Panc1 (cell line): ENCODE results near the gene RNF212. TPM values are rescaled to one million over a fixed set of nuclear protein-coding genes. Genes with fewer than 3 reads are reported as not detected.

Source experiments
- ATAC-seq: fragments of 200-7000 bp; cut with Tn5 transposase; 2 replicates; pipeline ENCODE4 v1.9.1; 2020; ENCODE audit warnings: mild to moderate bottlenecking, moderate library complexity
- BruUV-seq: library from RNA; stranded (reverse); fragments of 400-500 nt; replicated peaks from 2 replicates; lab custom pipeline; 2021; lab: Mats Ljungman, UMichigan
- CTCF ChIA-PET: fragments of 300-600 bp; sonication (Branson Sonifier 250); formaldehyde crosslinking; loops from one replicate; lab custom pipeline; 2022; ENCODE audit warnings: antibody characterized with exemption; lab: Charles Lee
- POLR2A ChIA-PET: fragments of 300-600 bp; sonication (Branson Sonifier 250); formaldehyde crosslinking; loops from one replicate; lab custom pipeline; 2022; ENCODE audit warnings: antibody characterized with exemption; lab: Charles Lee
- DNase-seq: peaks from one replicate; pipeline ENCODE4 v3.0.0-alpha.2; 2010; ENCODE audit warnings: low read depth, low spot score
- H3K27ac ChIP-seq: 2 replicates; pipeline ENCODE4 v1.5.1; 2011; ENCODE audit warnings: mild to moderate bottlenecking, low read length, inconsistent platforms
- H3K27me3 ChIP-seq: fragments of 200-500 bp; sonication (Bioruptor generic); 2 replicates; pipeline ENCODE4 v1.6.0; 2014; ENCODE audit warnings: low read length, inconsistent platforms; ENCODE audit not compliant: control insufficient read depth, insufficient read depth
- H3K36me3 ChIP-seq: fragments of 200-500 bp; sonication (Bioruptor generic); 2 replicates; pipeline ENCODE4 v1.5.1; 2014; ENCODE audit warnings: inconsistent platforms, mild to moderate bottlenecking, low read length, moderate library complexity; ENCODE audit not compliant: control insufficient read depth, insufficient read depth
- H3K4me1 ChIP-seq: 2 replicates; pipeline ENCODE4 v1.5.1; 2011; ENCODE audit warnings: inconsistent platforms, mild to moderate bottlenecking, low read length, moderate library complexity; ENCODE audit not compliant: control insufficient read depth, insufficient read depth
- H3K4me3 ChIP-seq, 2 experiments: 2 replicates each; pipeline ENCODE4 v1.5.1; 2011 to 2012; ENCODE audit warnings: low read depth in 2 of 2, low read length in 2 of 2, mild to moderate bottlenecking in 2 of 2, inconsistent platforms in 1 of 2, moderate library complexity in 1 of 2
- H3K9me3 ChIP-seq: fragments of 200-500 bp; sonication (Bioruptor generic); 2 replicates; pipeline ENCODE4 v1.5.1; 2014; ENCODE audit warnings: low read depth, mild to moderate bottlenecking, inconsistent platforms, low read length, moderate library complexity; ENCODE audit not compliant: control insufficient read depth, insufficient read depth
- CTCF ChIP-seq: fragments of 450-650 bp; IDR thresholded peaks from 2 replicates; pipeline ENCODE4 v1.5.1; 2017; ENCODE audit warnings: mild to moderate bottlenecking
- POLR2AphosphoS5 ChIP-seq: IDR thresholded peaks from 2 replicates; pipeline ENCODE4 v1.6.1; 2012; ENCODE audit warnings: mild to moderate bottlenecking, low read depth, low read length, moderate library complexity
- REST ChIP-seq, 2 experiments: IDR thresholded peaks; 2 replicates each; pipeline ENCODE4 v1.6.1; 2011 to 2012; ENCODE audit warnings: low read depth in 2 of 2, control low read depth in 1 of 2, low read length in 1 of 2, mild to moderate bottlenecking in 1 of 2, moderate library complexity in 1 of 2; ENCODE audit not compliant: insufficient read depth in 1 of 2
- SIN3A ChIP-seq: IDR thresholded peaks from 2 replicates; pipeline ENCODE4 v1.6.1; 2012; ENCODE audit warnings: low read depth, mild to moderate bottlenecking, low read length, moderate library complexity, borderline replicate concordance; ENCODE audit not compliant: insufficient read depth
- TCF7L2 ChIP-seq: IDR thresholded peaks from 2 replicates; pipeline ENCODE4 v1.6.1; 2011; ENCODE audit warnings: mild to moderate bottlenecking, low read depth, low read length, inconsistent platforms
- in situ Hi-C: cut with HindIII; loops from 2 replicates; pipeline ENCODE4 v1.10.0; 2016; ENCODE audit warnings: low sequenced_read_pairs, low pct_unique_long_range_greater_than_20kb
- intact Hi-C: fragments of 100-400 bp; cut with micrococcal nuclease; formaldehyde crosslinking; loops from one replicate; pipeline ENCODE4 v1.10.0; 2022; ENCODE audit not compliant: unreplicated experiment
- total RNA-seq: library from RNA; stranded (reverse); gene quantifications from one replicate; pipeline ENCODE4 v1.2.1, GENCODE V29; 2021; ENCODE audit not compliant: unreplicated experiment

Gene RNF212
- total RNA-seq, 1 experiment from 2014 or later, result not detected

DNA sequence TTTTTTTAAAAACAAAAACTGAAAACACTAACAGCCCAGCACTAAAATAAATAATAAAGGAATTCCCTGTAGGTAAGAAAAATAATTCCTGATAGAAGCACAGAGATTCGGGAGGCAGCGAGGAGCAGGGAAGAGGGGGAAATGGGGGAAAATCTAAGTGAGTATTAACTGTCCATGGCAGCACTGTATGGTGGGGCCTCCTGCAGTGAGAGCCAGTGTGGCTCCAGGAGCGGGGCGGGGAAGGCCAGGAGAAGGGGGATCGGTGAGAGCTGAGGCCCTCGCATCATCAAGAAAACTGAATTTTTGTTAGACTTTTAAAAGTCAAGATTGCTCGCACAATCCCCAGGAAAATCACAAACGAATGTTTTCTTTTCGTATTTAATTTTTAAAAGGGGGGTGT, 14.1 kb downstream of the RNF212 start:
- Histone ChIP-seq H3K27ac (no peak overlapping the region), H3K4me1 (0 out of 2 replicates have a peak, but pooled peaks cover 4% of the 10 kb centered on the region), H3K4me3 (peak overlapping the region in 1 of 2 experiments; percentile 49; a peak in 3 of 4 replicates), H3K9me3 (no peaks in the 10 kb centered on the region), H3K27me3 (no peaks in the 10 kb centered on the region), H3K36me3 (no peaks in the 10 kb centered on the region)
- BruUV-seq, result no TSS peak
- ChIA-PET CTCF (no interaction called here), POLR2A (no interaction called here)
- TF ChIP-seq REST (IDR thresholded peaks at IDR 0.05; ENCODE audit: insufficient read depth in 1 of 2, low read depth in 2 of 2, low read length in 1 of 2), result no peak
- ATAC-seq (no peak), DNase-seq (no peak)
- in situ Hi-C loops, result no loop called here
- intact Hi-C loops, result no loop called here

GRCh38 chr4:1098311-1098925, 14.9 kb downstream of the RNF212 start:
- no peaks in the 10 kb centered on the region for H3K27me3 ChIP-seq
- DNase-seq (no peak), ATAC-seq (no peak)
- BruUV-seq, result no TSS peak
- no peak for TF ChIP-seq POLR2AphosphoS5
- TF ChIP-seq SIN3A, result no peak
- H3K36me3 ChIP-seq, result no peaks in the 10 kb centered on the region
- in situ Hi-C loops (no loop called here), intact Hi-C loops (no loop called here)
- no peak overlapping the region for H3K27ac ChIP-seq
- H3K4me3 ChIP-seq, result no peak overlapping the region
- CTCF ChIA-PET, result no interaction called here
- 0 out of 2 replicates have a peak, but pooled peaks cover 4% of the 10 kb centered on the region for H3K4me1 ChIP-seq
- POLR2A ChIA-PET, result no interaction called here
- no peaks in the 10 kb centered on the region for H3K9me3 ChIP-seq

DNA sequence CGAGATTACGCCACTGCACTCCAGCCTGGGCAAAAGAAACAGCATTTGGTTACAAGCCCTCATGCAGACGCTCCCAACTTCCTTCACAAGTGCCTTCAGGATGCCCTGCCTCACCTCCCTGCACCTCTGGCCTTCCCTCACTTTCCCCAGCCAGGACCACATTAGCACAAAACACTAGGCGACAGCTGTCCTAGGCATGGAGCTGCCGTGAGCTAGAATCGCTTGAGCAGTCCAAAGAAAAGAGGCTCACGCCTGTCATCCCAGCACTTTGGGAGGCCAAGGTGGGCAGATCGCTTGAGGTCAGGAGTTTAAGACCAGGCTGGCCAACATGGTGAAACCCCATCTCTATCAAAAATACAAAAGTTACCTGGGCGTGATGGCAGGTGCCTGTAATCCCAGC, 15.8 kb downstream of the RNF212 start:
- POLR2A ChIA-PET, result no interaction called here
- BruUV-seq, result no TSS peak
- Histone ChIP-seq H3K27me3 (no peaks in the 10 kb centered on the region), H3K9me3 (no peaks in the 10 kb centered on the region), H3K36me3 (no peaks in the 10 kb centered on the region), H3K4me1 (0 out of 2 replicates have a peak, but pooled peaks cover 4% of the 10 kb centered on the region), H3K27ac (no peak overlapping the region), H3K4me3 (no peak overlapping the region)
- CTCF ChIA-PET, result no interaction called here
- ATAC-seq (no peak), DNase-seq (no peak)
- intact Hi-C loops, result no loop called here
- TF ChIP-seq CTCF, result no peak
- TF ChIP-seq POLR2AphosphoS5, result no peak
- no peak for TF ChIP-seq SIN3A
- TF ChIP-seq REST (IDR thresholded peaks at IDR 0.05; ENCODE audit: insufficient read depth in 1 of 2, low read depth in 2 of 2, low read length in 1 of 2), result no peak
- no peak for TF ChIP-seq TCF7L2
- in situ Hi-C loops, result no loop called here
